B cell (primary cell): Measurements from ENCODE around the gene EVPL. TPM values are rescaled to one million over a fixed set of nuclear protein-coding genes. Genes with fewer than 3 reads are reported as not detected.

Experiments used
- ATAC-seq: fragments of 200-7000 bp; cut with Tn5 transposase; one replicate; pipeline ENCODE4 v1.10.0; 2021; ENCODE audit warnings: low read depth, mild to moderate bottlenecking, moderate number of reproducible peaks, moderate library complexity
- CTCF ChIA-PET: fragments of 350-600 bp; sonication (Branson Sonifier 250); formaldehyde crosslinking; loops from one replicate; lab custom pipeline; 2021; ENCODE audit warnings: antibody characterized with exemption, inconsistent platforms; lab: Charles Lee
- POLR2A ChIA-PET: fragments of 350-600 bp; sonication (Branson Sonifier 250); formaldehyde crosslinking; loops from one replicate; lab custom pipeline; 2021; ENCODE audit warnings: antibody characterized with exemption; lab: Charles Lee
- DNase-seq: peaks from one replicate; pipeline ENCODE4 v3.0.0; 2013
- H2AFZ ChIP-seq: 2 replicates; pipeline ENCODE4 v1.6.1; 2012; ENCODE audit warnings: mild to moderate bottlenecking, low read depth, low read length; ENCODE audit not compliant: insufficient read depth, poor library complexity, severe bottlenecking
- H3K27ac ChIP-seq, 2 donors: 1 replicate in 1 of 2; 2 replicates in 1 of 2; pipeline ENCODE4 v1.5.1; 2012 to 2013; ENCODE audit warnings: low read length in 2 of 2, mild to moderate bottlenecking in 2 of 2, moderate library complexity in 1 of 2
- H3K27me3 ChIP-seq, 4 experiments: fragments of 200-600 bp in 1 of 4; sonication (generic) in 1 of 4; replicated peaks in 1 of 4; 1 replicate in 2 of 4; 2 replicates in 2 of 4; pipeline versions ENCODE4 v1.6.1 to v1.7.0; 2013 to 2016; ENCODE audit warnings: low read length in 3 of 4, mild to moderate bottlenecking in 2 of 4, mixed read lengths in 1 of 4, moderate library complexity in 1 of 4; ENCODE audit not compliant: insufficient read depth in 4 of 4, control insufficient read depth in 3 of 4; ENCODE audit errors: control extremely low read depth in 1 of 4
- H3K36me3 ChIP-seq, 2 experiments: replicated peaks in 1 of 2; 1 replicate in 1 of 2; 2 replicates in 1 of 2; pipeline versions ENCODE4 v1.6.1 to v1.7.1; 2013; ENCODE audit warnings: low read length in 1 of 2; ENCODE audit not compliant: insufficient read depth in 2 of 2, control insufficient read depth in 1 of 2; ENCODE audit errors: control extremely low read depth in 1 of 2, extremely low read depth in 1 of 2
- H3K4me1 ChIP-seq, 2 donors: fragments of 200-600 bp in 1 of 2; sonication (generic) in 1 of 2; 1 replicate in 1 of 2; 2 replicates in 1 of 2; pipeline versions ENCODE4 v1.5.1 to v1.6.1; 2013 to 2017; ENCODE audit warnings: low read length in 2 of 2; ENCODE audit not compliant: control insufficient read depth in 2 of 2, insufficient read depth in 2 of 2
- H3K4me2 ChIP-seq: replicated peaks from 2 replicates; pipeline ENCODE3; 2012; ENCODE audit warnings: mild to moderate bottlenecking, low read depth, low read length; ENCODE audit not compliant: poor library complexity, severe bottlenecking
- H3K4me3 ChIP-seq, 5 experiments: fragments of 200-600 bp in 1 of 5; sonication (generic) in 1 of 5; 1 replicate in 3 of 5; 2 replicates in 2 of 5; pipeline versions ENCODE4 v1.5.1 to v1.7.0; 2011 to 2016; ENCODE audit warnings: low read length in 4 of 5, mild to moderate bottlenecking in 4 of 5, low read depth in 2 of 5, control low read depth in 1 of 5, moderate library complexity in 1 of 5; ENCODE audit not compliant: insufficient read depth in 1 of 5; ENCODE audit errors: control extremely low read depth in 1 of 5, extremely low read depth in 1 of 5
- H3K79me2 ChIP-seq: fragments of 200-600 bp; sonication (generic); one replicate; pipeline ENCODE4 v1.6.0; 2016; ENCODE audit warnings: low read length; ENCODE audit not compliant: control insufficient read depth, insufficient read depth
- H3K9ac ChIP-seq: fragments of 200-600 bp; sonication (generic); 2 replicates; pipeline ENCODE4 v1.6.1; 2017; ENCODE audit warnings: mild to moderate bottlenecking, low read length, moderate library complexity
- H3K9me3 ChIP-seq, 3 donors: one replicate each; pipeline versions ENCODE4 v1.6.1 to v1.7.1; 2013; ENCODE audit warnings: low read length in 2 of 3; ENCODE audit not compliant: control insufficient read depth in 2 of 3, insufficient read depth in 1 of 3; ENCODE audit errors: control extremely low read depth in 1 of 3
- H4K20me1 ChIP-seq: 2 replicates; pipeline ENCODE4 v1.6.0; 2012; ENCODE audit warnings: mild to moderate bottlenecking, low read length; ENCODE audit not compliant: insufficient read depth, control insufficient read depth, poor library complexity, severe bottlenecking
- H3K27ac Mint-ChIP-seq: one replicate; pipeline ENCODE4 v1.8.0; 2021; ENCODE audit warnings: mixed read lengths
- H3K27me3 Mint-ChIP-seq: one replicate; pipeline ENCODE4 v1.8.0; 2021; ENCODE audit warnings: mixed read lengths
- H3K4me1 Mint-ChIP-seq: one replicate; pipeline ENCODE4 v1.8.0; 2021; ENCODE audit warnings: mixed read lengths
- H3K4me3 Mint-ChIP-seq: one replicate; pipeline ENCODE4 v1.8.0; 2021; ENCODE audit warnings: mixed read lengths
- H3K9me3 Mint-ChIP-seq: one replicate; pipeline ENCODE4 v1.8.0; 2022; ENCODE audit warnings: mixed read lengths; ENCODE audit not compliant: insufficient read depth
- CTCF ChIP-seq: fragments of 200-600 bp; IDR thresholded peaks from one replicate; pipeline ENCODE4 v1.8.0; 2022; ENCODE audit warnings: antibody characterized with exemption, mild to moderate bottlenecking
- EZH2 ChIP-seq: IDR thresholded peaks from 2 replicates; pipeline ENCODE4 v1.6.1; 2012; ENCODE audit warnings: borderline replicate concordance, low read depth, mild to moderate bottlenecking, moderate library complexity, low read length; ENCODE audit not compliant: insufficient read depth, poor library complexity, severe bottlenecking
- WGBS: methylation state at CpG from one replicate; pipeline ENCODE4 v1.1.5; 2013; ENCODE audit warnings: missing lambda C conversion rate; ENCODE audit not compliant: insufficient coverage; 5-methylcytosine and 5-hydroxymethylcytosine counted together
- intact Hi-C: fragments of 100-400 bp; cut with micrococcal nuclease; formaldehyde crosslinking; loops from one replicate; pipeline ENCODE4 v1.10.0; 2022
- polyA plus RNA-seq: library from polyadenylated mRNA; depleted of rRNA; stranded (reverse); fragments of >200 nt; gene quantifications from 2 replicates; pipeline ENCODE4 v1.2.3, GENCODE V29; 2012
- total RNA-seq, 2 donors: library from RNA; stranded (reverse); fragments of 120-200 nt in 1 of 2; gene quantifications; 1 replicate in 1 of 2; 2 replicates in 1 of 2; pipeline versions ENCODE4 v1.2.3 to v1.2.4, GENCODE V29; 2013 to 2022

The EVPL gene
- total and polyA plus RNA-seq, 2 donors (not counting 1 experiment from before 2014, with no cell fraction given), result not detected

- Histone ChIP-seq H3K27ac (no peak overlapping the region), H3K36me3 (peaks cover 0 to 9% of the 10 kb centered on the region in 2 experiments), H3K79me2 (peaks cover 39% of the 10 kb centered on the region), H3K4me3 (no peak overlapping the region), H3K9ac (no peak overlapping the region), H3K9me3 (no peaks in the 10 kb centered on the region), H3K4me2 (no peak overlapping the region), H3K4me1 (peaks cover 4 to 11% of the 10 kb centered on the region in 2 donors), H4K20me1 (no peaks in the 10 kb centered on the region), H3K27me3 (no peaks in the 10 kb centered on the region), H2AFZ (no peak overlapping the region)
- intact Hi-C loops, result no loop called here
- Mint-ChIP-seq H3K4me3 (no peak overlapping the region), H3K4me1 (peaks cover 14% of the 10 kb centered on the region), H3K27me3 (no peaks in the 10 kb centered on the region), H3K9me3 (no peaks in the 10 kb centered on the region), H3K27ac (no peak overlapping the region)
- ATAC-seq (no peak), DNase-seq (no peak)
- ChIA-PET POLR2A (interaction anchor here (0.6 kb wide), 2 partner anchors 18 to 193 kb away, joined by 3 to 5 read pairs; no protein-coding TSS in a partner anchor), CTCF (interaction anchor here (0.7 to 1.2 kb wide), 2 partner anchors 35 to 198 kb away, joined by 3 read pairs; partner anchors contain the start of gene CDK3)
- 97% methylated on average over 4 of the region's 6 CpGs for whole genome bisulfite sequencing
- no peak for TF ChIP-seq CTCF
- no peak for TF ChIP-seq EZH2
These were observed 61.6 kb downstream of the EVPL start for GRCh38 chr17:75965468-75965867.

GRCh38 chr17:75959839-75960511 lies 67.1 kb downstream of the EVPL start:
- Histone ChIP-seq H3K4me1 (peaks cover 0 to 4% of the 10 kb centered on the region in 2 donors), H3K9me3 (no peaks in the 10 kb centered on the region), H3K4me3 (no peak overlapping the region), H3K4me2 (no peak overlapping the region), H3K27me3 (no peaks in the 10 kb centered on the region), H3K36me3 (peaks cover 6 to 13% of the 10 kb centered on the region in 2 experiments), H3K9ac (no peak overlapping the region), H4K20me1 (no peaks in the 10 kb centered on the region), H3K27ac (no peak overlapping the region), H2AFZ (no peak overlapping the region), H3K79me2 (peaks cover 52% of the 10 kb centered on the region)
- ChIA-PET POLR2A (no interaction called here), CTCF (no interaction called here)
- H3K27ac Mint-ChIP-seq, result no peak overlapping the region
- DNase-seq (no peak), ATAC-seq (no peak)
- intact Hi-C loops, result no loop called here
- 100% methylated on average over 9 of the region's 11 CpGs for WGBS
- H3K4me1 Mint-ChIP-seq, result peaks cover 5% of the 10 kb centered on the region
- H3K9me3 Mint-ChIP-seq, result no peaks in the 10 kb centered on the region
- no peak for TF ChIP-seq EZH2
- H3K4me3 Mint-ChIP-seq, result no peak overlapping the region
- H3K27me3 Mint-ChIP-seq, result no peaks in the 10 kb centered on the region
